ENCODE measurements around the gene FOXN3.

GRCh38 chr14:89382901-89383845 is 33.9 kb downstream of the FOXN3 start:
- TF ChIP-seq CTCF (IDR thresholded peaks at IDR 0.05; ENCODE audit: insufficient read depth, low read depth, low read length) (no peak), EZH2 (IDR thresholded peaks at IDR 0.05; ENCODE audit: insufficient read depth, low read length) (no peak)

Data from astrocyte (in vitro differentiated cells and primary cell).